Right lung (tissue), 5 donors: ENCODE measurements around the gene P3H1. TPM values are rescaled to one million over a fixed set of nuclear protein-coding genes. Genes with fewer than 3 reads are reported as not detected.
A peak's percentile ranks its signal among the peaks of the same experiment; 100 is the strongest.

Source experiments
- DNase-seq, 2 donors: peaks; one replicate each; pipeline ENCODE4 v3.0.0-alpha.2; 2013
- polyA plus RNA-seq, 5 donors: library from polyadenylated mRNA; unstranded; fragments of 120-200 nt; gene quantifications; one replicate each; pipeline versions ENCODE4 v1.2.1 to v1.2.3, GENCODE V29; 2013; ENCODE audit warnings: inconsistent platforms in 1 of 5, low replicate concordance in 1 of 5; ENCODE audit not compliant: insufficient read length in 5 of 5, insufficient read depth in 1 of 5

The P3H1 gene
- polyA plus RNA-seq, 5 donors: 79.9 to 101 (median 85.6) TPM

GRCh38 chr1:42747125-42747524, 19.7 kb downstream of the P3H1 start:
- peak; percentile 27 to 43 for DNase-seq

DNA sequence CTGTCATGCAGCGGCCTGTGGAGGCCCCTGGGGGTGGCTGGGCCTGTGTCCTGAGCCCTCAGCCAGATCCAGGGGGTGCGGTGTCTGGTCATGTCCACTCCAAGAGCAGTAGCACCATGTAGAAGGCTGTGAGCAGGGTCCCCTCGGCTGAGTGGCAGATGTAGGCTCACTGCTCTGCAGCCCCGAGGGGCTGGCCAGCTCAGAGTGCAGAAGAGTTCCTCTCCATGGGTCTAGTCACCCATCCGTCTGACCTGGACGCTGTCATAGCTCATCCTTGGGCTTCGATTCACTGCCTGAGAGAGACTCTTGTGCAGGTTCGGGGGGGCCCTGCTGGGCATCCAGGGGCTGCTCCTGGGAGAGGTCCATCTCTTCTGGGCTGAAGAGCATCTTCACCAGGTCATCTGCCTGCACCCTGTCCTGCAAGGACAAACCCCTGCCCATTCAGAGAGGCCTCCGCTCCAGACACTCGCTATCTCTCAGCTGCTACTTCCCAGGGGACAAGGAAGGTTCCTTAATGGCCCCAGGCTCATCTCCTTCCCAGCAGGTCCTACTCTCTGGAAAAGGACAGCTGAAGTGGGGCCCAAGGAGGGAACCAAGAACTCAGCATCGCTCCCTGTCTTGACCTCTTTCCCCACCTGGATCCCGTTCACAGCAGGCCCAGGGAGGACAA, 20.3 kb downstream of the P3H1 start:
- DNase-seq: no peak

- no peak for DNase-seq
Measured at GRCh38 chr1:42745851-42746250, 21.0 kb downstream of the P3H1 start.

- DNase-seq: no peak
Measured at GRCh38 chr1:42744148-42744413, 22.7 kb downstream of the P3H1 start.

- no peak for DNase-seq
Measured at GRCh38 chr1:42743317-42744147, 23.3 kb downstream of the P3H1 start.

DNA sequence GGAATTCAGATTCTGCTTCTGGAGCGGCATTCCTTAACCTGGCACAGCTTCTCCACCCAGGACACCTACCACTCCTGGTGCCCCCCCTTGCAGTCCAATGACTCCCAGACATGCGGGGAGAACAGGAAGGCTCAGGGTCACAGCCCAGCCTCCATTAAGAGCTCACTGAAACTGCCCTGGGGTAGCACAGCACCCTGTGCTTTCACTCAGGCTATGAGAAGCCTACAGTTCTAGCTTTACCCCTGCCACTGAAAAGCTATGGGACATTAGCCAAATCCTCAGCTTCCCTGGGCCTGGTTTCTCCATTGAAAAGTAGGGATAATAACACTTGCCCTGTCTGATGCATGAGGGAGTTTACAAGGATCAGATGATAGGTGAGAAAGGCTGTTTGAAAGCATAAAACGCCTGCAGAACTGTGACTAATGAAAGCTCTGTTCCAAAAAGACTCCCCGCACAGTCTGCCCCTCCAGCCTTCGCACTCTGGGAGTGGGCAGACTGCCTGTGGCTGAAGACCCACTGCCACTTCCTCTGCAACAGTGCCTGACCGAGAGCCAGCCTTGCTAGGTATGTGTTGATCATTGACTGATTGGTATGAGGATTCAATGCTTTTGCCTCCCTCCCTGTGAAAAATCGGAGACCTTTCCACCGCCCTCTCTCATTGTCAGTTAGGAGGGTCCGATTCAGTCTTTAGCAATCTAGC, 24.1 kb downstream of the P3H1 start:
- no peak for DNase-seq

DNA sequence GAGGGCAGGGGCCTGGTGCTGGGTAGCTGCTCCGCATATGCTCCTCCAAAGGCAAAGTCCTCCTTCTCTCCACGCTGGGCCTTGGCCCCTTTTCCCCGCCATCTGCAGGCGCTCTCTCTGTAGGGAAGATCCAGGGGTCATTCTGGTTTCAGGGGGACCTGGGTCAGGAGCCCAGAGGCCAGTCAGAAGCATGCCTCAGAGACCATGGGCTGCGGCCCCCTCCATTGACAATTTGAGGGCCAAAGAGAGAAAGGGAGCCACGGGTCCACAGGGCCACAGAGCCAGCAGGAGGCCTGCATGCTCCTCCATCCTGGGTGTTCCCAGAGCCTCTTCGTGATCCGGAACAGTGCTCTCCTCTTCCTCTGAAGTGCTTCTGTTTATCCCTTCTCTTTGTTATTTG, 24.7 kb downstream of the P3H1 start:
- DNase-seq: no peak

DNA sequence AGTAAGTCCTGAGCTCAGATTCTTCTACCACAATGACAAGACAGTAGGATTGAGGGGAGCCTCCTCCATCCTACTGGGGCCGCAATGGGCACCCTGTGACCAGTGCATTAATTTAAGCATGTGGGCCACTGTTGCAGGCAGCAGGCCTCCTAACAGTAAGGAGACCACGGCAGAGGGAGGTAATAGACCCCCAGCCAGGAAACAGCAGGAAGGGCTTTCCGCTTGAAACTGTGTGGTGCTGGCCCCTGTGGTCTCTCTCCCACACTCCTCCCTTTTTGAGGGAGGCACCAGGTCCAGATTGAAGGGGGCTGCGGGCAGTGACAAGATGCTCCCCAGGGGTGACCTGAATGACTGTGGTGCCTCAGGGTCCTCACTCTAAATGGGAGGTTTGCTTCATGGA, 25.1 kb downstream of the P3H1 start:
- no peak for DNase-seq

GRCh38 chr1:42740851-42741580, 25.8 kb downstream of the P3H1 start:
- peak in 1 of 2 donors; percentile 16 for DNase-seq

- DNase-seq: peak in 1 of 2 donors; percentile 20
Measured at GRCh38 chr1:42739753-42740700, 26.8 kb downstream of the P3H1 start, which contains the start of gene CLDN19. Gene CLDN19 (minus strand): TSS chr1:42740236. CDS start chr1:42740063, 173 bp downstream.

GRCh38 chr1:42738678-42739226, 28.1 kb downstream of the P3H1 start:
- no peak for DNase-seq

DNA sequence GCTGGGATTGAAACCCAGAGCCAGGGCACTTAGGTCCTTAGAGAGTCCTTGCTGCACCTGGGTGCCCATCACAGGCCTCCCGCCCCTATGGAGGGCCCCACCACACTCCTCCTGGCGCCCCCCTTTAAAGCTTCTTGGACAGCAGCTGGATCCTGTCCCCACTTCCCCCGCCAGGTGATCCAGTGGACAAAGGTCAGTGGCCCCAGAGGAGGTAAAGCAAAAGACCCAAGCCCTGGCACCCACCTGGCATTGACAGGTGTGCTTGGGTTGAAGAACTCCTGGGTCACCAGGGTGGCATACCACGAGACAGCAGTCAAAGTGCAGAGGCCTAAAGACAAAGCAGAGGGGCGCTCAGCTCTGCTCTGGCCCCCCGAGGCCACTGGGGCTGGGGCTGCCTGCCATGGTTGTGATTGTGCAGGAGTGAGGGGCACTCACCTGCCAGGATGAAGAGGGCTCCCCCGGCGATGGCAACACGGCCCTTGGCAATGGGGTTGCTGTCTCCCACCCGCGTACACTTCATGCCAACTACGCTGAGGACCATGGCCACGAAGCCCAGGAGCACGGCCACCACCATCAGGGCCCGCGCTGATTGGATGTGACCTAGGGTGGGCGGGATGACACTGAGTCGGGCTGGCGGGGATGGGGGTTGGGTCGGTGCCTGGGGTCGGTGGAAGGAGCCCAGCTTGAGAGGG, 28.7 kb downstream of the P3H1 start:
- no peak for DNase-seq

DNA sequence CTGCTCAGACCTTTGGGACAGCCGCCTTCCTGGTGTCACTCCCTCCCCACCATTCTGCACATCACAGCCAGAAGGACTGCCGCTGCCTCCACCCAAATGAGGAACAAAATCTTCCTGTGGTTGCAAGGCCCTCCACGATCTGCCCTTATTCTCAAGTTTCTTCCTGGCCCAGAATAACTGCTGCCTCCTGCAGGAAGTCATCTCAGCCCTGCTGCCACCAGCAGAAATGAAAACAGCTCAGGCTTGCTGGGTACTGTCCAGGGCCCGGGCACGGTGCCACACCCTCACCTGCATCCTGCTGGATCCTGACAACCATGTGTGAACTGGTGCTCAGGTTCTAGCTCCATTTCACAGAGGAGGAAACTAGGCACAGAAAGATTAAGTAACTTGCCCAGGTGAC, 29.6 kb downstream of the P3H1 start:
- no peak for DNase-seq

DNA sequence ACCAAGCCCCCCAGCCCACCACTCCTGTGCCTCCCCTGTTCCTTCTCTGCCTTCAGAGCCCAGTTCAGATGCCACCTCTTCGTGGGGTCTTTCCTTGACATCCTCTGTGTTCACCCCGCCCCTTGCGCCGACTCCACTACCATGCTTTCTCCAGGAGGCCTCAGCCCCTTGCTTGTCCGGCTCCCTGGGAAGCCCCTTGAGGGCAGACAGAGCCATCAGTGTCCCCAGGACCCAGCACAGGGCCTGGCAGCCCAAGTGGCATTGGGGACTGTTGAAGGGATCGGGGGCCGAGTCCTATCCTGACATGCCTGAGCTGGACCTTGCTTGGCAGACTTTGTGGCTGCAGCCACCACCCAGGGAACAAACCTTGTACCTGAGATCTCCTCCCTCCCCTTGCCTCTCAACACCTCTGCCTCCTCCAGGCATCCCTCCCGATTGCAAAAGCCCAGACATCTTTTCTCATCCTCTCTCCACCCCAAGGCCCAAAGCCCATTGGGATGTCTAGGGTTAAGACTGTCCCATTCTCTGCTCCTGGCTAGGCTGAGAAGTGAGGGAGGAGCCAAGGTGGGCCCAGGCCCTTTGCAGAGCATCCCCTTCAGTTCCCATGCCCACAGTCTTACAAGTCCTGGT, 30.1 kb downstream of the P3H1 start:
- DNase-seq: no peak

GRCh38 chr1:42736152-42736551, 30.7 kb downstream of the P3H1 start:
- no peak for DNase-seq

- DNase-seq: no peak
Measured at GRCh38 chr1:42735477-42736105, 31.2 kb downstream of the P3H1 start.

DNA sequence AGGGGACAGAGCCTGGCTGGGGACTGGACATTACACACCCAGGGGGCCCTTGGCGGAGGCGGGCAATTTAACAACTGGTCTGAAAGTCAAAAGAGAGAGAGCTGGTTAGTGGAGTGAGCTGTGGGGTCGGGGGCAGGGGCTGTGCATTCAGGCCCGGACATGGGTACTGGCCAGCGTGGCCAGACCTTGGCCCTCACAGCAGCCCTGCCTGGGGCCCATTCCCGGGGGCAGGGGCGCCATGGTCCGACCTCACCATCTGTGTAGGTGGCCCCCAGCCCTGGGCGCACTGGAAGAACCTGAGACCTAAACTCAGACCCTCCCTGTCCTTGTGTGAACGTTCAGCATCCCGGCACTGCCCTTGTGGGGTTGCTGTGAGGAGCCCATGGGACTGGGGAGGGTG, 31.8 kb downstream of the P3H1 start:
- no peak for DNase-seq

- no peak for DNase-seq
Measured at GRCh38 chr1:42734201-42735035, 32.4 kb downstream of the P3H1 start.
